SHP77 (cell line): ENCODE data around the gene RPS6KA2.

Experiments used
- DNase-seq, 2 experiments: peaks; one replicate each; lab custom pipeline; 2025; lab: John Stamatoyannopoulos, UW

RPS6KA2 gene

DNA sequence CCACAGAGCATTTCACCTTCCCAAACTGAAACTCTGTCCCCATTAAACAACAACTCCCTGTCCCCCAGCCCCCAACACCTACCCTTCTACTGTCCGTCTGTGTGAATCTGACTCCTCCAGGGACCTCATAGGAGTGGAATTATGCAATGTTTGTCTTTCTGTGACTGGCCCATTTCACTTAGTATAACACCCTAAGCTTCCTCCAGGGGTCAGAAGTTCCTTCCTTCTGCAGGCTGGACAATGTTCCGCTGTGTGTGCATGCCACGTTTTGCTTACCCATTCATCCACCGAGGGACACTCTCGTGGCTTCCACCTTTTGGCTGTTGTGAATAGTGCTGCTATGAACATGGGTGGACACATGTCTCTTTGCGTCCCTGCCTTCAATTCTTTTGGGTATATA is 206.7 kb downstream of the RPS6KA2 start:
- DNase-seq, result no peak

- DNase-seq, result no peak
Measured at GRCh38 chr6:166419717-166420116, 207.3 kb downstream of the RPS6KA2 start.

GRCh38 chr6:166419286-166419685 is 207.8 kb downstream of the RPS6KA2 start:
- no peak for DNase-seq

DNA sequence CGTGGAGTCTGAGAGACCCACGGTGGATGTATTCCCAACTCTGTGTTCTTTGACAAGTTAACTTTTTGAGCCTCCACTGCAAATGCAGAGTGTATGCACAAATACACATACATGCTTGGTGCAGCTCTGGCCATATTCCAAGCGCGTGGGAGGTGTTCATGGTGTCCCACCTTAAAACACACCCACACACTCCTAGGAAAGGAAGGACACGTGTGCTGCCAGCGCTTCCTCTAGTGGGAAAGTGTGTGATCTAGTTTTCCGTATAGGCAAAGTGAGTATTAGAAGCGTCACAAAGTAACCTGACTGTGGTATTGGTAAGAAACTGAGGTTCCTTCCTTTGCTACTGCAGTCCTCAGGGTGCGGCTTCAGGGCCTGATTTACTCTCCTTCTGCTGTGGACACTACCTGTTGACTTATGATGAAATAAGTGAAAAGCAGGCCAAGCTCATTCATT is 208.3 kb downstream of the RPS6KA2 start:
- DNase-seq, result no peak

GRCh38 chr6:166417285-166417691 is 209.8 kb downstream of the RPS6KA2 start:
- no peak for DNase-seq

DNA sequence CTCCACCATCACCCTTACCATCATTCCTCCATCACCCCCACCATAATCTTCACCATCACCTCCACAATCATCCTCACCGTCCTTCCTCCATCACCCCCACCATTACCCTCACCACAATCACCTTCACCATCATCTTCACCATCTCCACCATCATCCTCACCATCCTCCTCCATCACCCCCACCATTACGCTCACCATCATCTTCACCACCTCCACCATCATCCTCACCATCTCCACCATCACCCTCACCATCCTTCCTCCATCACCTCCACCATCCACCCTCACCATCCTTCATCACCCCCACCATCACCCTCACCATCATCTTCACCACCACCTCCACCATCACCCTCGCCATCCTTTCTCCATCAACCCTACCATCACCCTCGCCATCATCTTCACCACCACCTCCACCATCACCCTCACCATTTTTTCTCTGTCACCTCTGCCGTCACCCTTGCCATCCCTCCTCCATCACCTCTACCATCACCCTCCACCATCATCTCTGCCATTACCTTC is 211.2 kb downstream of the RPS6KA2 start:
- DNase-seq, result no peak

GRCh38 chr6:166415306-166415705 is 211.7 kb downstream of the RPS6KA2 start:
- DNase-seq, result no peak

- no peak for DNase-seq
Measured at GRCh38 chr6:166413491-166413951, 213.5 kb downstream of the RPS6KA2 start.

- DNase-seq, result no peak
Measured at GRCh38 chr6:166412911-166413384, 214.1 kb downstream of the RPS6KA2 start.

GRCh38 chr6:166412156-166412910 is 214.7 kb downstream of the RPS6KA2 start:
- DNase-seq, result no peak

DNA sequence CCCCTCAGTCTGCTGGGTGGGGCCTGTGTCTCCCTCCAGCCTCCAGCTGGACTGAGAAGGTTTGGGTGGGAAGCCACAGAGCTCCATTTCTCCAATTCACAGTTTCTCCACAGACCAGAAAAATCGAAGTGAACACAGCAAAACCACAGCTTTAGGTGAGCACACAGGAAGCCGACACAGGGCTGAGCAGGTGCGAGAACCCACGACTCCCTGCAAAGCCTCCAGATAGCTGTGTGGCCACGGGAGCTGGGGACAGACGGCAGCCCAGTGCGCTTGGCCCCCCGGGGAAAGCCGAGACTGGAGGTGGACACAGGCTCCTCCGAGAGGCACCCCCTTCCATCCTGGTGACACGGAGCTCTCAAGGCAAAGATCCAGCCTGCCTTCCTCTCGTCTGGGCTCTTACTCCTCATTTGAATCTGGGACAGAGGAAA is 215.3 kb downstream of the RPS6KA2 start:
- no peak for DNase-seq

- no peak for DNase-seq
Measured at GRCh38 chr6:166411271-166411670, 215.8 kb downstream of the RPS6KA2 start.

DNA sequence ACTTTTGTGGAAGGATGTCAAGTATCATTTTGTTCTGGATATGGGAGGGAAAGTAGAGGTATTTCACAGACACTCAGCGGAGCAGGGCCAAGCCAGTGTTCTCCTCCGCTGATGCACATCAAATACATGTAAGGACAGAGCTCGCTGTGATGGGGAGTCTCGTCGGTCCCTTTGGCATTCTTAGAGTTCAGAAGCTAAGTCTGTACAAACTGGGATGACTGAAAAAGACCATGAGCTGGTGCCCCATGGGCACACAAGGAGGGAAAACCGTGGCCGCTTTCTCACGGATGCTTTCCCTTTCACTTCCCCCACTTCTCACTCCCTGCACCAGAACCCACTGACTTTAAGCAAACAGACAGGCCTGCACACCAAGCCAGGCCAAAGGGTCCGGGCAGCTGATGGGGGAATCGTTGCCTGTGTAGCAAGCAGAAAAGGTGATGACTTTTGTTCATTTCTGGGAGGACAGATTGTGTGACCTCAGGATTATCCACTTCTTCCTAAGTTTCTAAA is 216.6 kb downstream of the RPS6KA2 start:
- DNase-seq, result no peak

DNA sequence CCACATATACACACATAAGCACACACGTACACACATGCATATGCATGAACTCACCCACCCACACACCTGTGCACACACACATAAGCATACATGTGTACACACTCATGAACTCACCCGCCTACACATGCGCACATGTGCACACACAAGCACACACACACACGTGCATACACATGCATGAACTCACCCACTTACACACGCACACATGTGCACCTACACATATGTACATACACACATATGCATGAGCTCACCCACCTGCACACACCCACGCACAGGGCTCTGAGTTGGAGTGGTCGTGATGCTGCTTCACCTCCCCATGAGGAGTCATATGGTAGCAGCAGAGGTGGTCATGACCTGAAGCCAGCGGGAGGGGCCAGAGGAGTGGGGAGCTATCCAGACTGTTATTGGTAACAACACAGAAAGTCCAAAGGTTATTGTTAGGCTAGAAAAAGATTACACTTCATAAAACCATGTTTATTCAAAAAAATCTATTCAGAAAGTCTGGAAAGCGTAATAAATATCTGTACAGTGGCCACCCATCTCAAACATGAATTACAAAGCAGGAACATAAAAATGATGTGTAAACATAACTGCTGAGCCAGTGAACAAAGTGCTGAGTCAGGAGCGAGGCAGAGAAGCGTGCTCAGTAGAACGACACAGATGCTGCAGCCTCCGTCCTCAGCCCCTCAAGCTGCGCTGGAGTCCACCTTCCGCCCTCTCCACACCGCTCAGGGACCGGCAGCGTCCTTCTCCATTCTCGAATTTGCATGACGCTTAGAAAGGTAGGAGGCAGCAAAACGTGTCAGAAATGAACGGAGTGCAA is 217.9 kb downstream of the RPS6KA2 start:
- DNase-seq, result no peak

DNA sequence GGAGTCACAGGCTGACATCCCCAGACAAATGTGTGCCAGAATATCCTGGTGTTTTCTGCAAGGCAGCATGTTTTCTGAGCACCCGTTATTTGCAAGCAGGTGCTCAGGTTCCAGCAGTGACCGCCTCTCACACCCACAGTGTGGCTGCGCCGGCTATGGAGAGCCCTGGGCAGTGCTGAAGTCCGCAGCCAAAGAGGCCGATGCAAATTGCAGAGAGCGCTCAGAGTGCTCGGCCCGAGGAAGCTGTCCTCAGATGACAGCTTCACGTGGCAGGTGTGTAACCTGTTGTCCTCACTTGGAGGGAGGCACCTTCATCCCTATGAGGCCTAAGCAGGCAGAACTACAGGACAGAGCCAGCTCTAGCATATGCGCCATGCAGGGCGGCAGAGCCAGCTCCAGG is 220.9 kb downstream of the RPS6KA2 start:
- DNase-seq, result no peak

DNA sequence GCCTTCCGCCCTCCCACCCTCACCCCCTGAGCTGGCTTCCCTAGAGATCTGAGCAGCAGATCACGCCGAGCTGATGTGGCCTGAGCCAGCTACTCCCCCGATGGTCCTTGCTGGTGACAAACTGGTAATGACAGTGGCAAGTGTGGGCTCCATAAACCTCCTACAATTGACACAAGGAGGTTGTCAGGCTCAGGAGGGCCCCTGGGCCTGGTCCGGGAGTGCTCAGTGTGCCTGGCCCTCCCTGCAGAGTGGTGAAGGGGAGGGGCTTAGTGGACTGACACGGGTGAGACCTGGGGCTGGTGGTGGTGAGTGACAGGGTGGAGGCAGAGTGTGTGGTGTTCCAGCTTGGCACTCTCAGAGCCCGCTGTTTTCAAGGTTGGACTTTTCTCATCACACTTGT is 221.7 kb downstream of the RPS6KA2 start:
- DNase-seq, result no peak

GRCh38 chr6:166402582-166403277 is 224.3 kb downstream of the RPS6KA2 start:
- no peak for DNase-seq

DNA sequence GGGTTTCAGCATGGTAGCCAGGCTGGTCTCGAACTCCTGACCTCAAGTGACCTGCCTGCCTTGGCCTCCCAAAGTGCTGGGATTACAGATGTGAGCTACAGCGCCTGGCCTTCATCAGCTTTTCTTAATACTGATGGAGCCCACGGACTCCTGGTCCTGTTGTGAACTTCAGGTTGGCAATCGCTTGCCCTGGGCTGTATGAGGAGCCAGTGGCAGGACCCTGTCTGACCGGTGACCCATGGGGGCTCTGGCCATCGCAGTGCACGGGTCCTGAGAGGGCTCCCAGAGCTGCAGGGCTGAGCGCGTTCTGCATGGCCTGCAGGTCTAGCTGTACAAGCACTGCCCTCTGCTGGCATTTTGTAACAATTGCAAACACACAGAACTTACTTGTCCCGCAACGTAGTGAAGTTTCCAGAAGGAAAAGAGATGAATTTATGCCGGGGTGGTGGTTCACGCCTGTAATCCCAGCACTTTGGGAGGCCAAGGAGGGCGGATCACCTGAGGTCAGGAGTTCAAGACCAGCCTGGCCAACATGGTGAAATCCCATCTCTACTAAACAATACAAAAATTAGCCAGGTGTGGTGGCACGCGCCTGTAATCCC is 226.3 kb downstream of the RPS6KA2 start:
- DNase-seq, result peak; percentile 32 to 62

GRCh38 chr6:166400181-166400580 is 226.9 kb downstream of the RPS6KA2 start:
- no peak for DNase-seq

- no peak for DNase-seq
Measured at GRCh38 chr6:166398348-166398747, 228.7 kb downstream of the RPS6KA2 start.

- no peak for DNase-seq
Measured at GRCh38 chr6:166397849-166398248, 229.2 kb downstream of the RPS6KA2 start.
